Suprapubic skin (tissue), 4 donors: Measurements from ENCODE around the gene NRP1. TPM values are rescaled to one million over a fixed set of nuclear protein-coding genes. Genes with fewer than 3 reads are reported as not detected.

Experiments
- DNase-seq, 2 donors: peaks; one replicate each; pipeline ENCODE4 v3.0.0-alpha.2; 2019; ENCODE audit warnings: low spot score in 2 of 2
- H3K27ac ChIP-seq: fragments of 200-600 bp; sonication (generic); one replicate; pipeline ENCODE4 v1.5.1; 2019
- H3K27me3 ChIP-seq: fragments of 200-600 bp; sonication (generic); one replicate; pipeline ENCODE4 v1.5.1; 2019
- H3K36me3 ChIP-seq: fragments of 200-600 bp; sonication (generic); one replicate; pipeline ENCODE4 v1.5.1; 2019
- H3K4me1 ChIP-seq: fragments of 200-600 bp; sonication (generic); one replicate; pipeline ENCODE4 v1.5.1; 2019
- H3K4me3 ChIP-seq: fragments of 200-600 bp; sonication (generic); one replicate; pipeline ENCODE4 v1.5.1; 2019; ENCODE audit warnings: mild to moderate bottlenecking
- H3K9me3 ChIP-seq: fragments of 200-600 bp; sonication (generic); one replicate; pipeline ENCODE4 v1.5.1; 2019
- CTCF ChIP-seq, 2 donors: fragments of 200-600 bp in 1 of 2; fragments of 450-650 bp in 1 of 2; sonication (generic) in 1 of 2; IDR thresholded peaks; one replicate each; pipeline ENCODE4 v1.5.1; 2016 to 2019; ENCODE audit warnings: antibody characterized with exemption in 2 of 2, mild to moderate bottlenecking in 1 of 2, moderate library complexity in 1 of 2
- EP300 ChIP-seq: sonication (generic); formaldehyde crosslinking; IDR thresholded peaks from one replicate; pipeline ENCODE4 v1.6.1; 2017; ENCODE audit warnings: antibody characterized with exemption
- POLR2A ChIP-seq, 2 donors: fragments of 450-650 bp; IDR thresholded peaks; one replicate each; pipeline ENCODE4 v1.6.1; 2017; ENCODE audit warnings: antibody characterized with exemption in 2 of 2, mild to moderate bottlenecking in 2 of 2, moderate library complexity in 2 of 2
- POLR2AphosphoS5 ChIP-seq, 3 donors: sonication (generic); formaldehyde crosslinking; IDR thresholded peaks; one replicate each; pipeline ENCODE4 v1.6.1; 2017; ENCODE audit warnings: antibody characterized with exemption in 3 of 3
- WGBS: methylation state at CpG from one replicate; pipeline ENCODE4 v1.1.5; 2018; 5-methylcytosine and 5-hydroxymethylcytosine counted together
- total RNA-seq, 4 donors: library from RNA; depleted of rRNA; stranded (reverse); fragments of >200 nt; gene quantifications; one replicate each; pipeline ENCODE4 v1.1.0, GENCODE V29; 2016

Gene NRP1
- total RNA-seq, 4 donors from 2014 or later = 9.5 to 23.7 (median 18.2) TPM

- Histone ChIP-seq H3K27me3 (no peaks in the 10 kb centered on the region), H3K36me3 (no peaks in the 10 kb centered on the region), H3K27ac (no peak overlapping the region), H3K9me3 (no peaks in the 10 kb centered on the region), H3K4me3 (no peak overlapping the region), H3K4me1 (peaks cover 25% of the 10 kb centered on the region)
- no peak for TF ChIP-seq CTCF (IDR thresholded peaks at IDR 0.05)
- no peak for TF ChIP-seq POLR2AphosphoS5 (IDR thresholded peaks at IDR 0.05)
- no peak for TF ChIP-seq EP300
- no peak for TF ChIP-seq POLR2A (IDR thresholded peaks at IDR 0.05)
- DNase-seq = no peak
- 58% methylated on average over 5 of the region's 5 CpGs for WGBS
Measured at GRCh38 chr10:33279811-33280602, 54.5 kb downstream of the NRP1 start.

GRCh38 chr10:33279276-33279675 is 55.2 kb downstream of the NRP1 start:
- Histone ChIP-seq H3K4me1 (peaks cover 25% of the 10 kb centered on the region), H3K9me3 (no peaks in the 10 kb centered on the region), H3K4me3 (no peak overlapping the region), H3K36me3 (no peaks in the 10 kb centered on the region), H3K27me3 (no peaks in the 10 kb centered on the region), H3K27ac (no peak overlapping the region)
- no peak for DNase-seq
- WGBS = 63% methylated on average over 3 of the region's 5 CpGs
- TF ChIP-seq CTCF (IDR thresholded peaks at IDR 0.05) (no peak), POLR2A (IDR thresholded peaks at IDR 0.05) (no peak), POLR2AphosphoS5 (IDR thresholded peaks at IDR 0.05) (no peak), EP300 (no peak)

GRCh38 chr10:33278198-33278597 is 56.3 kb downstream of the NRP1 start:
- Histone ChIP-seq H3K4me1 (peaks cover 36% of the 10 kb centered on the region), H3K27ac (no peak overlapping the region), H3K4me3 (no peak overlapping the region), H3K9me3 (no peaks in the 10 kb centered on the region), H3K27me3 (no peaks in the 10 kb centered on the region), H3K36me3 (no peaks in the 10 kb centered on the region)
- TF ChIP-seq POLR2A (IDR thresholded peaks at IDR 0.05) = no peak
- TF ChIP-seq POLR2AphosphoS5 (IDR thresholded peaks at IDR 0.05) = no peak
- TF ChIP-seq EP300 = no peak
- TF ChIP-seq CTCF (IDR thresholded peaks at IDR 0.05) = no peak
- 83% methylated on average over 3 of the region's 3 CpGs for WGBS
- DNase-seq = no peak

GRCh38 chr10:33277135-33277536 is 57.3 kb downstream of the NRP1 start:
- Histone ChIP-seq H3K4me1 (peaks cover 45% of the 10 kb centered on the region), H3K9me3 (no peaks in the 10 kb centered on the region), H3K27ac (peak overlapping the region; percentile 20), H3K36me3 (no peaks in the 10 kb centered on the region), H3K4me3 (no peak overlapping the region), H3K27me3 (no peaks in the 10 kb centered on the region)
- TF ChIP-seq CTCF (IDR thresholded peaks at IDR 0.05) = no peak
- DNase-seq = no peak
- WGBS = 66% methylated on average over 6 of the region's 6 CpGs

GRCh38 chr10:33276282-33276923 is 58.1 kb downstream of the NRP1 start:
- no peaks in the 10 kb centered on the region for H3K27me3 ChIP-seq
- no peak for TF ChIP-seq POLR2AphosphoS5 (IDR thresholded peaks at IDR 0.05)
- no peak for TF ChIP-seq POLR2A (IDR thresholded peaks at IDR 0.05)
- TF ChIP-seq CTCF (IDR thresholded peaks at IDR 0.05) = no peak
- no peak for TF ChIP-seq EP300
- no peak for DNase-seq
- no peaks in the 10 kb centered on the region for H3K36me3 ChIP-seq
- 42% methylated on average over 4 of the region's 4 CpGs for WGBS
- H3K4me3 ChIP-seq = no peak overlapping the region
- peaks cover 45% of the 10 kb centered on the region for H3K4me1 ChIP-seq
- no peak overlapping the region for H3K27ac ChIP-seq
- H3K9me3 ChIP-seq = no peaks in the 10 kb centered on the region
